Vagina (tissue), 2 donors: ENCODE results near the gene ZNF221.

Source experiments
- CTCF ChIP-seq, 3 experiments: fragments of 450-650 bp in 2 of 3; fragments of 200-600 bp in 1 of 3; sonication (generic) in 1 of 3; IDR thresholded peaks; one replicate each; pipeline ENCODE4 v1.5.1; 2017 to 2019; ENCODE audit warnings: antibody characterized with exemption in 3 of 3, mild to moderate bottlenecking in 2 of 3, moderate library complexity in 2 of 3
- POLR2A ChIP-seq, 2 donors: fragments of 450-650 bp; IDR thresholded peaks; one replicate each; pipeline ENCODE4 v1.6.1; 2017; ENCODE audit warnings: antibody characterized with exemption in 2 of 2, mild to moderate bottlenecking in 2 of 2, moderate library complexity in 2 of 2
- POLR2AphosphoS5 ChIP-seq, 2 donors: sonication (generic); formaldehyde crosslinking; IDR thresholded peaks; one replicate each; pipeline ENCODE4 v1.9.0; 2017; ENCODE audit warnings: antibody characterized with exemption in 2 of 2, mild to moderate bottlenecking in 2 of 2, low read depth in 1 of 2; ENCODE audit not compliant: insufficient read depth in 1 of 2

GRCh38 chr19:43966079-43966694 is 15.2 kb downstream of the ZNF221 start:
- no peak for TF ChIP-seq CTCF (IDR thresholded peaks at IDR 0.05)
- no peak for TF ChIP-seq POLR2A (IDR thresholded peaks at IDR 0.05)
- no peak for TF ChIP-seq POLR2AphosphoS5 (IDR thresholded peaks at IDR 0.05; ENCODE audit: insufficient read depth in 1 of 2, low read depth in 1 of 2)
